ENCODE results near the gene CREB3.

DNA sequence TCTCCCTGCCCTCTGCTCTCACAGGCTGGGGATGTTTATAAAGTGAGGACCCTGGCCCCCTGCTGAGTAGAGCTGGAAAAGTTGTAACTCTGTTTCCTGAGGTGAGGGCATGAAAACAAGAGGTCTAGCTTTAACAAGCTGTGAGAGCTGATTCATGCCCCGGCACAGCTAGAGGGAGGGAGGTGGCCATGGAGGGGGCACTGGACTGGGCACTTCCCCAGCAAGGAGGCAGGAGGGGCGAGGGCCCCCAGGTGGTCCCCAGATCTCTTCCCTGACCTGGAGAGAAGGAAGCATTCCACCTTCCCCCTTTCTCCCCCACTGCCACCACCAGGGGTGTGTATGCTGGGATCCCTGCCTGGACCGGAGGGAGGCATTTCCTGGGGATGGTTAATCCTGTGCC, 21.8 kb downstream of the CREB3 start, which contains the start of gene MSMP:
- TF ChIP-seq RAD21 (IDR thresholded peaks at IDR 0.05; ENCODE audit: low read depth) (no peak), TEAD4 (IDR thresholded peaks at IDR 0.05) (no peak), TAF1 (IDR thresholded peaks at IDR 0.05; ENCODE audit: low read depth) (no peak), NFIC (IDR thresholded peaks at IDR 0.05) (no peak), EP300 (IDR thresholded peaks at IDR 0.05; ENCODE audit: borderline replicate concordance) (no peak), CREB1 (IDR thresholded peaks at IDR 0.05; ENCODE audit: low read depth) (no peak), YY1 (IDR thresholded peaks at IDR 0.05; ENCODE audit: low read depth) (no peak), CEBPB (IDR thresholded peaks at IDR 0.05) (no peak), FOXM1 (IDR thresholded peaks at IDR 0.05; ENCODE audit: borderline replicate concordance, low read depth) (no peak), EGR1 (IDR thresholded peaks at IDR 0.05) (no peak)
- TF ChIP-seq, protein P1, sequence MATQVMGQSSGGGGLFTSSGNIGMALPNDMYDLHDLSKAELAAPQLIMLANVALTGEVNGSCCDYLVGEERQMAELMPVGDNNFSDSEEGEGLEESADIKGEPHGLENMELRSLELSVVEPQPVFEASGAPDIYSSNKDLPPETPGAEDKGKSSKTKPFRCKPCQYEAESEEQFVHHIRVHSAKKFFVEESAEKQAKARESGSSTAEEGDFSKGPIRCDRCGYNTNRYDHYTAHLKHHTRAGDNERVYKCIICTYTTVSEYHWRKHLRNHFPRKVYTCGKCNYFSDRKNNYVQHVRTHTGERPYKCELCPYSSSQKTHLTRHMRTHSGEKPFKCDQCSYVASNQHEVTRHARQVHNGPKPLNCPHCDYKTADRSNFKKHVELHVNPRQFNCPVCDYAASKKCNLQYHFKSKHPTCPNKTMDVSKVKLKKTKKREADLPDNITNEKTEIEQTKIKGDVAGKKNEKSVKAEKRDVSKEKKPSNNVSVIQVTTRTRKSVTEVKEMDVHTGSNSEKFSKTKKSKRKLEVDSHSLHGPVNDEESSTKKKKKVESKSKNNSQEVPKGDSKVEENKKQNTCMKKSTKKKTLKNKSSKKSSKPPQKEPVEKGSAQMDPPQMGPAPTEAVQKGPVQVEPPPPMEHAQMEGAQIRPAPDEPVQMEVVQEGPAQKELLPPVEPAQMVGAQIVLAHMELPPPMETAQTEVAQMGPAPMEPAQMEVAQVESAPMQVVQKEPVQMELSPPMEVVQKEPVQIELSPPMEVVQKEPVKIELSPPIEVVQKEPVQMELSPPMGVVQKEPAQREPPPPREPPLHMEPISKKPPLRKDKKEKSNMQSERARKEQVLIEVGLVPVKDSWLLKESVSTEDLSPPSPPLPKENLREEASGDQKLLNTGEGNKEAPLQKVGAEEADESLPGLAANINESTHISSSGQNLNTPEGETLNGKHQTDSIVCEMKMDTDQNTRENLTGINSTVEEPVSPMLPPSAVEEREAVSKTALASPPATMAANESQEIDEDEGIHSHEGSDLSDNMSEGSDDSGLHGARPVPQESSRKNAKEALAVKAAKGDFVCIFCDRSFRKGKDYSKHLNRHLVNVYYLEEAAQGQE (IDR thresholded peaks at IDR 0.05; ENCODE audit: low read depth) = no peak
- TF ChIP-seq, protein P2, sequence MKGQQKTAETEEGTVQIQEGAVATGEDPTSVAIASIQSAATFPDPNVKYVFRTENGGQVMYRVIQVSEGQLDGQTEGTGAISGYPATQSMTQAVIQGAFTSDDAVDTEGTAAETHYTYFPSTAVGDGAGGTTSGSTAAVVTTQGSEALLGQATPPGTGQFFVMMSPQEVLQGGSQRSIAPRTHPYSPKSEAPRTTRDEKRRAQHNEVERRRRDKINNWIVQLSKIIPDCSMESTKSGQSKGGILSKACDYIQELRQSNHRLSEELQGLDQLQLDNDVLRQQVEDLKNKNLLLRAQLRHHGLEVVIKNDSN (IDR thresholded peaks at IDR 0.05) = no peak
- TF ChIP-seq, protein P3, sequence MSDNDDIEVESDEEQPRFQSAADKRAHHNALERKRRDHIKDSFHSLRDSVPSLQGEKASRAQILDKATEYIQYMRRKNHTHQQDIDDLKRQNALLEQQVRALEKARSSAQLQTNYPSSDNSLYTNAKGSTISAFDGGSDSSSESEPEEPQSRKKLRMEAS (IDR thresholded peaks at IDR 0.05) = no peak

Measured in Ishikawa (cell line).